Lower lobe of right lung (tissue), 2 donors: ENCODE measurements around the gene CCDC88C. TPM values are rescaled to one million over a fixed set of nuclear protein-coding genes. Genes with fewer than 3 reads are reported as not detected.

Experiments
- ATAC-seq, 2 donors: fragments of 200-7000 bp; cut with Tn5 transposase; one replicate each; pipeline ENCODE4 v1.9.1; 2020 to 2022; ENCODE audit warnings: mild to moderate bottlenecking in 2 of 2, moderate library complexity in 2 of 2
- DNase-seq: peaks from one replicate; pipeline ENCODE4 v3.0.0-alpha.2; 2020
- H3K27ac ChIP-seq: fragments of 200-600 bp; one replicate; pipeline ENCODE4 v1.8.0; 2022
- H3K27me3 ChIP-seq: fragments of 200-600 bp; one replicate; pipeline ENCODE4 v1.8.0; 2022; ENCODE audit warnings: low read depth
- H3K36me3 ChIP-seq: fragments of 200-600 bp; one replicate; pipeline ENCODE4 v1.8.0; 2022; ENCODE audit warnings: mild to moderate bottlenecking
- H3K4me1 ChIP-seq: fragments of 200-600 bp; one replicate; pipeline ENCODE4 v1.8.0; 2022
- H3K4me3 ChIP-seq: fragments of 200-600 bp; one replicate; pipeline ENCODE4 v1.8.0; 2022; ENCODE audit warnings: mild to moderate bottlenecking
- H3K9me3 ChIP-seq: fragments of 200-600 bp; one replicate; pipeline ENCODE4 v1.8.0; 2022
- intact Hi-C: fragments of 100-400 bp; cut with DNase I; formaldehyde crosslinking; loops from one replicate; pipeline ENCODE4 v1.11.0; 2022
- total RNA-seq: library from RNA; stranded (reverse); fragmentation: NEBNext Ultra II Directional; extraction: Animal tissue kit (Norgen Biotek cat#: 25700); gene quantifications from one replicate; pipeline ENCODE4 v1.2.1, GENCODE V29; 2021
- TF ChIP-seq, protein P1 (sequence below): fragments of 200-600 bp; IDR thresholded peaks from one replicate; pipeline ENCODE4 v1.8.0; 2022; ENCODE audit warnings: antibody characterized with exemption, mild to moderate bottlenecking
- donor health status: DM: no; HTN: yes; CAD: no; lungs with severe emphysema.

The CCDC88C gene
- total RNA-seq, 1 donor from 2014 or later = 45.8 TPM

- no peaks in the 10 kb centered on the region for H3K9me3 ChIP-seq
- H3K4me1 ChIP-seq = peaks cover 11% of the 10 kb centered on the region
- no peak overlapping the region for H3K27ac ChIP-seq
- ATAC-seq (peak; percentile 73), DNase-seq (peak; percentile 71)
- H3K36me3 ChIP-seq = peaks cover 54% of the 10 kb centered on the region
- no peak overlapping the region for H3K4me3 ChIP-seq
- TF ChIP-seq, protein P1, sequence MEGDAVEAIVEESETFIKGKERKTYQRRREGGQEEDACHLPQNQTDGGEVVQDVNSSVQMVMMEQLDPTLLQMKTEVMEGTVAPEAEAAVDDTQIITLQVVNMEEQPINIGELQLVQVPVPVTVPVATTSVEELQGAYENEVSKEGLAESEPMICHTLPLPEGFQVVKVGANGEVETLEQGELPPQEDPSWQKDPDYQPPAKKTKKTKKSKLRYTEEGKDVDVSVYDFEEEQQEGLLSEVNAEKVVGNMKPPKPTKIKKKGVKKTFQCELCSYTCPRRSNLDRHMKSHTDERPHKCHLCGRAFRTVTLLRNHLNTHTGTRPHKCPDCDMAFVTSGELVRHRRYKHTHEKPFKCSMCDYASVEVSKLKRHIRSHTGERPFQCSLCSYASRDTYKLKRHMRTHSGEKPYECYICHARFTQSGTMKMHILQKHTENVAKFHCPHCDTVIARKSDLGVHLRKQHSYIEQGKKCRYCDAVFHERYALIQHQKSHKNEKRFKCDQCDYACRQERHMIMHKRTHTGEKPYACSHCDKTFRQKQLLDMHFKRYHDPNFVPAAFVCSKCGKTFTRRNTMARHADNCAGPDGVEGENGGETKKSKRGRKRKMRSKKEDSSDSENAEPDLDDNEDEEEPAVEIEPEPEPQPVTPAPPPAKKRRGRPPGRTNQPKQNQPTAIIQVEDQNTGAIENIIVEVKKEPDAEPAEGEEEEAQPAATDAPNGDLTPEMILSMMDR = no peak
- intact Hi-C loops = no loop called here
- no peaks in the 10 kb centered on the region for H3K27me3 ChIP-seq
Measured at GRCh38 chr14:91273885-91274273, 143.7 kb downstream of the CCDC88C start.

GRCh38 chr14:91273273-91273884 is 144.2 kb downstream of the CCDC88C start:
- Histone ChIP-seq H3K9me3 (no peaks in the 10 kb centered on the region), H3K27ac (no peak overlapping the region), H3K36me3 (peaks cover 49% of the 10 kb centered on the region), H3K4me3 (no peak overlapping the region), H3K4me1 (peaks cover 11% of the 10 kb centered on the region), H3K27me3 (no peaks in the 10 kb centered on the region)
- DNase-seq (peak; percentile 39), ATAC-seq (peak in 1 of 2 donors; percentile 5)
- TF ChIP-seq, protein P1 = no peak
- intact Hi-C loops = no loop called here

DNA sequence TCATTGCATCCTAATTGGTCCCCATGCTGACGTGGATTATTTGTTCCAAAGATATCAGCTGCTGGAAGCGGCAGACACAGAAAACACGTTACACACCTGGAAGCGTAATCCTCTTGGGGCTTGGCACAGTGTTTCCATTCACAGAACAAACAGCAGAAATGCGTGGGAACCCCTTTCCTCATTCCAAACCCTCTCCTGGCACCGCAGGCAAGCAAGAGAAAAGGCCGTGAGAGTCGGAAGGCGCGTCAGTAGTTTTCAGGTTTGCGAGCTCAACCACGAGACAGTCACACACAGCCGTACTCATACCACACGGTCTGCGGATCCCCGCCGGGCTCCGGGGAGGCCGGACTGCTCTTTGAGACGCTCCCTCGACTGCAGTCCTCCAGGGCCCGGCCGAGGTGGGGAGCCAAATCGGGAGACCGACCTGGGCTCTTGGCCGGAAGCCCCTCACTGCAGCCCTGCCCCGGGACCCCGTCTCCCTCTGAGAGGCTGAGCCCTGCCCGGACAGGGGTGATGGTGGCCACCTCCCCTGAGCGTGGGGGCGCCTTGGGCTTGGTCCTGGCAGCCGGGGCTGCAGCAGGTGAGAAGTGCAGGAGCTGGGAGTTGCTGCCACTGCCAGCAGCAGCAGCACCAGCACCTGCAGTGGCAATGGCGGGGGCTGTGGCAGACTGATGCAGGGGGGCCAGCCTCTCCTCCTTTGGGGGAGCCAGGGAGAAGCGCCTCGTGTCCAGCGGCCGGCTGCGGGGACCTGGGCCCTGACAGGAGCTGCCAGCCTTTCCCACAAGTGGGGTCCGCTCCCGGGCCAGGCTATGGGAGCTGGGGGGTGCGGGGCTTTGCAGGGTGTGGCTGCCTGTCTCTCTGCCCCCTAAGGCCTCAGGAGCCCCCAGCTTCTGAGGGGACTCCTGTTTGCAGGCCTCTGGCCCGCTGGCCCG is 145.0 kb downstream of the CCDC88C start:
- Histone ChIP-seq H3K4me1 (peaks cover 11% of the 10 kb centered on the region), H3K9me3 (no peaks in the 10 kb centered on the region), H3K27ac (no peak overlapping the region), H3K36me3 (peaks cover 41% of the 10 kb centered on the region), H3K4me3 (no peak overlapping the region), H3K27me3 (no peaks in the 10 kb centered on the region)
- no peak for DNase-seq
- TF ChIP-seq, protein P1 = no peak
- peak; percentile 17 to 48 for ATAC-seq
- intact Hi-C loops = no loop called here

DNA sequence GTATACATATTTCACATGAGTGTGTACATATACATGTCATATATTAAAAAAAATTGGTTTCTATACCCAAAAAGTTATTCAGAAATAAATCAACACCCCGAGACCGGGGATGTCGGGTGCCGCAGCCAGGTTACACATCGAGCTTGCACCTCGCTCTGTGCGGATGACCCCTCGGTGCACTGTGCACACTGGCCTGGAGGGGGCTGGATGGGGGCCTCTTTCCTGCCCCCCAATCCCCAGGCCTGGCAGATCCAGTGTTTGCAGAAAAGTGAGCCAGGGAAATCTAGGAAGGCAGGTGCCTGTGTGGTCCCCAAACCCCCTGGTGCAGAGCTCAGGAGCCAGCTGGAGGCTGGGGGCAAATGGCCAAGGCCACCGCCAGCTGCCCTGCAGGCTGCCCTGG is 146.0 kb downstream of the CCDC88C start:
- Histone ChIP-seq H3K27me3 (no peaks in the 10 kb centered on the region), H3K9me3 (no peaks in the 10 kb centered on the region), H3K4me3 (no peak overlapping the region), H3K4me1 (peaks cover 11% of the 10 kb centered on the region), H3K27ac (no peak overlapping the region), H3K36me3 (peaks cover 31% of the 10 kb centered on the region)
- ATAC-seq (no peak), DNase-seq (no peak)
- intact Hi-C loops = no loop called here
- TF ChIP-seq, protein P1 = no peak

DNA sequence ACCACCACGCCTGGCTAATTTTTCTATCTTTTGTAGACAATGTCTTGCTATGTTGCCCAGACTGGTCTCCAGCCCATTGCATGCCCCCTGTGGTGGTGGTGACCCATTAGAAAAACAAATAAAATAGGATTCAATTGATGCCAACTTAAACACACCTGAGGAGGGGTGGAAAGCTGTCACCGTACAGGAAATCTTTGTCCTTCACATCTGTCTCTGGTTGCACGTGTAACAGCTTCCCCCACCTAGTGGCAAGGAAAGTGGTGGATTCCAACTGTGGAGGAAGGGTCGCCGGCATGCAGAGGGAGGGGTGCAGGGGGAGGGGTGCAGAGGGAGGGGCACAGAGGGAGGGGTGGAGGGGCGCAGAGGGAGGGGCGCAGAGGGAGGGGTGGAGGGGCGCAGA is 147.0 kb downstream of the CCDC88C start:
- no peak overlapping the region for H3K27ac ChIP-seq
- no peaks in the 10 kb centered on the region for H3K27me3 ChIP-seq
- DNase-seq (no peak), ATAC-seq (no peak)
- peaks cover 11% of the 10 kb centered on the region for H3K4me1 ChIP-seq
- H3K4me3 ChIP-seq = no peak overlapping the region
- H3K9me3 ChIP-seq = no peaks in the 10 kb centered on the region
- peaks cover 24% of the 10 kb centered on the region for H3K36me3 ChIP-seq
- intact Hi-C loops = no loop called here
- TF ChIP-seq, protein P1 = no peak
